Measurements from ENCODE around the gene ESPL1. TPM values are rescaled to one million over a fixed set of nuclear protein-coding genes. Genes with fewer than 3 reads are reported as not detected.

The ESPL1 gene
- total and polyA plus RNA-seq, 2 of the 13 experiments (the other 11 are each of a cell fraction or from before 2014, with no cell fraction given): 5.8 to 11.5 TPM

DNA sequence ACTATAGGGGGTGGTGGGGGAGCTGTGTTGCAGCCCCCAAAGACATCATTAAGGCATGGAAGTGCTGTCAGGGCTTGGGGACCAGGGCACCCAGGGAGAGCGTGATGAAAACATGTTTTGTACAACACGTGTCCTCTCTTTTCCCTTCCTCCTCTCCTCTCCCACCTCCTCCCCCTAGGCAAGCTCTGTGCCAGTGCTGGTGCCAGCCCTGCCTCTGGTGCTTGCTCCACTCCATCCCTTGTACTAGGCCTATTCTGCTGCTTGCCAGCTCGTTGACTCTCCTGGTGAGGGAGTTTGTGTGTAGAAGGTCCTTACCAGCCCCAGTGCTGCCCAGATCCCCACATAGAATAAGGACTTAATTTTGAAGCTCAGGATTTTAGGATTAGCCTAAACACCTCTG lies 32.9 kb upstream of the ESPL1 start:
- peaks cover 33% of the 10 kb centered on the region for H3K4me1 ChIP-seq (ENCODE audit: insufficient read depth, low read length)
- H3K9me3 ChIP-seq (ENCODE audit: low read length): no peaks in the 10 kb centered on the region
- ChIA-PET CTCF (ENCODE audit: low intra/inter-chr PET ratio, low total read pairs) (no interaction called here), POLR2A (no interaction called here)
- no peak for DNase-seq (ENCODE audit: low spot score)
- WGBS (ENCODE audit: low lambda C conversion rate): 21% methylated on average over 2 of the region's 3 CpGs
- H3K36me3 ChIP-seq (replicated peaks in 1 of 2; ENCODE audit: control insufficient read depth in 1 of 2, insufficient read depth in 2 of 2, low read length in 2 of 2): no peaks in the 10 kb centered on the region
- TF ChIP-seq ZFP1 (CRISPR knock-in tag; IDR thresholded peaks at IDR 0.05) (no peak), PHF20 (CRISPR knock-in tag; IDR thresholded peaks at IDR 0.05) (no peak), ZNF143 (CRISPR knock-in tag; IDR thresholded peaks at IDR 0.05) (no peak), ZNF354B (CRISPR knock-in tag; IDR thresholded peaks at IDR 0.05) (no peak), HNF4A (CRISPR knock-in tag; IDR thresholded peaks at IDR 0.05) (no peak), ARHGAP35 (CRISPR knock-in tag; IDR thresholded peaks at IDR 0.05; ENCODE audit: borderline replicate concordance) (no peak), MEIS1 (CRISPR knock-in tag; IDR thresholded peaks at IDR 0.05; ENCODE audit: borderline replicate concordance) (no peak), ZNF382 (CRISPR knock-in tag; IDR thresholded peaks at IDR 0.05; ENCODE audit: borderline replicate concordance) (no peak), FOXC1 (CRISPR knock-in tag; IDR thresholded peaks at IDR 0.05; ENCODE audit: borderline replicate concordance) (no peak), PITX1 (CRISPR knock-in tag; IDR thresholded peaks at IDR 0.05) (no peak)
- TF ChIP-seq, protein P1, sequence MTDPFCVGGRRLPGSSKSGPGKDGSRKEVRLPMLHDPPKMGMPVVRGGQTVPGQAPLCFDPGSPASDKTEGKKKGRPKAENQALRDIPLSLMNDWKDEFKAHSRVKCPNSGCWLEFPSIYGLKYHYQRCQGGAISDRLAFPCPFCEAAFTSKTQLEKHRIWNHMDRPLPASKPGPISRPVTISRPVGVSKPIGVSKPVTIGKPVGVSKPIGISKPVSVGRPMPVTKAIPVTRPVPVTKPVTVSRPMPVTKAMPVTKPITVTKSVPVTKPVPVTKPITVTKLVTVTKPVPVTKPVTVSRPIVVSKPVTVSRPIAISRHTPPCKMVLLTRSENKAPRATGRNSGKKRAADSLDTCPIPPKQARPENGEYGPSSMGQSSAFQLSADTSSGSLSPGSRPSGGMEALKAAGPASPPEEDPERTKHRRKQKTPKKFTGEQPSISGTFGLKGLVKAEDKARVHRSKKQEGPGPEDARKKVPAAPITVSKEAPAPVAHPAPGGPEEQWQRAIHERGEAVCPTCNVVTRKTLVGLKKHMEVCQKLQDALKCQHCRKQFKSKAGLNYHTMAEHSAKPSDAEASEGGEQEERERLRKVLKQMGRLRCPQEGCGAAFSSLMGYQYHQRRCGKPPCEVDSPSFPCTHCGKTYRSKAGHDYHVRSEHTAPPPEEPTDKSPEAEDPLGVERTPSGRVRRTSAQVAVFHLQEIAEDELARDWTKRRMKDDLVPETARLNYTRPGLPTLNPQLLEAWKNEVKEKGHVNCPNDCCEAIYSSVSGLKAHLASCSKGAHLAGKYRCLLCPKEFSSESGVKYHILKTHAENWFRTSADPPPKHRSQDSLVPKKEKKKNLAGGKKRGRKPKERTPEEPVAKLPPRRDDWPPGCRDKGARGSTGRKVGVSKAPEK (CRISPR knock-in tag; IDR thresholded peaks at IDR 0.05; ENCODE audit: borderline replicate concordance): no peak
- TF ChIP-seq, protein P2, sequence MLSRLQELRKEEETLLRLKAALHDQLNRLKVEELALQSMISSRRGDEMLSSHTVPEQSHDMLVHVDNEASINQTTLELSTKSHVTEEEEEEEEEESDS (CRISPR knock-in tag; IDR thresholded peaks at IDR 0.05; ENCODE audit: borderline replicate concordance): no peak
- TF ChIP-seq, protein P3, sequence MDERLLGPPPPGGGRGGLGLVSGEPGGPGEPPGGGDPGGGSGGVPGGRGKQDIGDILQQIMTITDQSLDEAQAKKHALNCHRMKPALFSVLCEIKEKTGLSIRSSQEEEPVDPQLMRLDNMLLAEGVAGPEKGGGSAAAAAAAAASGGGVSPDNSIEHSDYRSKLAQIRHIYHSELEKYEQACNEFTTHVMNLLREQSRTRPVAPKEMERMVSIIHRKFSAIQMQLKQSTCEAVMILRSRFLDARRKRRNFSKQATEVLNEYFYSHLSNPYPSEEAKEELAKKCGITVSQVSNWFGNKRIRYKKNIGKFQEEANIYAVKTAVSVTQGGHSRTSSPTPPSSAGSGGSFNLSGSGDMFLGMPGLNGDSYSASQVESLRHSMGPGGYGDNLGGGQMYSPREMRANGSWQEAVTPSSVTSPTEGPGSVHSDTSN (CRISPR knock-in tag; IDR thresholded peaks at IDR 0.05): no peak
- no peaks in the 10 kb centered on the region for H4K20me1 ChIP-seq (ENCODE audit: insufficient read depth, low read length)
- H3K79me2 ChIP-seq (ENCODE audit: insufficient read depth, low read length): no peaks in the 10 kb centered on the region
- no peak overlapping the region for H3K9ac ChIP-seq (ENCODE audit: insufficient read depth, low read depth, low read length)
- no peak overlapping the region for H3K27ac ChIP-seq (ENCODE audit: extremely low read length, insufficient read depth, low read length)
- intact Hi-C loops (cut with micrococcal nuclease; ENCODE audit: unreplicated experiment) (no loop called here), in situ Hi-C loops (cut with HindIII; ENCODE audit: extremely low pct_ligation_motif_present, low pct_unique_long_range_greater_than_20kb) (no loop called here)
- FAIRE-seq: no peak
- H3K4me3 ChIP-seq (replicated peaks in 1 of 3; ENCODE audit: insufficient read depth in 1 of 3, low read depth in 2 of 3, low read length in 3 of 3): no peak overlapping the region
- BruUV-seq (replicated peaks): no TSS peak
- H3K27me3 ChIP-seq (ENCODE audit: control insufficient read depth in 1 of 2, insufficient read depth in 2 of 2, low read length in 2 of 2): peaks cover 14 to 55% of the 10 kb centered on the region in 2 experiments
- no peak overlapping the region for H2AFZ ChIP-seq (ENCODE audit: low read length)
- no peak overlapping the region for H3K4me2 ChIP-seq (ENCODE audit: low read depth, low read length)
- ATAC-seq: no peak

Measured in HepG2 (cell line).